Omental fat pad (tissue), 4 donors: ENCODE results near the gene HES3. TPM values are rescaled to one million over a fixed set of nuclear protein-coding genes. Genes with fewer than 3 reads are reported as not detected.

Source experiments
- ATAC-seq: fragments of 150-250 bp; one replicate; pipeline ENCODE4 v1.9.1; 2016; ENCODE audit warnings: mild to moderate bottlenecking, moderate library complexity; ENCODE audit not compliant: low FRiP score
- DNase-seq: peaks from one replicate; pipeline ENCODE4 v3.0.0-alpha.2; 2019; ENCODE audit warnings: low spot score
- total RNA-seq, 4 donors: library from RNA; depleted of rRNA; stranded (reverse); fragments of >200 nt; gene quantifications; one replicate each; pipeline ENCODE4 v1.1.0, GENCODE V29; 2016
- TF ChIP-seq, protein P1 (sequence below), 3 donors: fragments of 450-650 bp; IDR thresholded peaks; one replicate each; pipeline ENCODE4 v1.5.1; 2016 to 2017; ENCODE audit warnings: antibody characterized with exemption in 3 of 3, mild to moderate bottlenecking in 3 of 3, moderate library complexity in 2 of 3

The HES3 gene
- total RNA-seq, 4 donors from 2014 or later: not detected

DNA sequence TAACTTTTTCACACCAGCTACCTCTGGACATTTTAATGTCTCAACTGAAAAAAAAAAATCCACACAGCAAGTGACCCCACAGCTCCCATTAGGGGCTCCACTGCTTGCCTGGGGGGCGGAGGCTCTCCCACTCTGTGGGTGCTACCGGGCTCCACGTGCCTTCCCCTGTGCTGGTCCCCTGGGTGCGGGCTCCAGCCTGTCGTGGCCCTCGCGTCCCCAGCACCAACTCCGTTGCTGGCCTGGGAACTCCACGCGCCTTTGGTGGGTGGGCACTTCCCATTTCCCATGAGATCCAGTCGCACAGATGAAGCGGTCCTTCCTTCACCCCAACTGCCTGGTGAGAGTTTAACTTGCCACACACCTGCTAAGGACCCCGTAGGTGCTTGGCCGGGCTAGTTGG is 44.0 kb downstream of the HES3 start:
- ATAC-seq: no peak
- DNase-seq: no peak
- TF ChIP-seq, protein P1, sequence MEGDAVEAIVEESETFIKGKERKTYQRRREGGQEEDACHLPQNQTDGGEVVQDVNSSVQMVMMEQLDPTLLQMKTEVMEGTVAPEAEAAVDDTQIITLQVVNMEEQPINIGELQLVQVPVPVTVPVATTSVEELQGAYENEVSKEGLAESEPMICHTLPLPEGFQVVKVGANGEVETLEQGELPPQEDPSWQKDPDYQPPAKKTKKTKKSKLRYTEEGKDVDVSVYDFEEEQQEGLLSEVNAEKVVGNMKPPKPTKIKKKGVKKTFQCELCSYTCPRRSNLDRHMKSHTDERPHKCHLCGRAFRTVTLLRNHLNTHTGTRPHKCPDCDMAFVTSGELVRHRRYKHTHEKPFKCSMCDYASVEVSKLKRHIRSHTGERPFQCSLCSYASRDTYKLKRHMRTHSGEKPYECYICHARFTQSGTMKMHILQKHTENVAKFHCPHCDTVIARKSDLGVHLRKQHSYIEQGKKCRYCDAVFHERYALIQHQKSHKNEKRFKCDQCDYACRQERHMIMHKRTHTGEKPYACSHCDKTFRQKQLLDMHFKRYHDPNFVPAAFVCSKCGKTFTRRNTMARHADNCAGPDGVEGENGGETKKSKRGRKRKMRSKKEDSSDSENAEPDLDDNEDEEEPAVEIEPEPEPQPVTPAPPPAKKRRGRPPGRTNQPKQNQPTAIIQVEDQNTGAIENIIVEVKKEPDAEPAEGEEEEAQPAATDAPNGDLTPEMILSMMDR (IDR thresholded peaks at IDR 0.05): no peak

GRCh38 chr1:6288665-6289064 is 44.7 kb downstream of the HES3 start:
- TF ChIP-seq, protein P1 (IDR thresholded peaks at IDR 0.05): no peak
- no peak for DNase-seq
- no peak for ATAC-seq

GRCh38 chr1:6292102-6292501 is 48.1 kb downstream of the HES3 start:
- TF ChIP-seq, protein P1 (IDR thresholded peaks at IDR 0.05): no peak
- no peak for ATAC-seq
- DNase-seq: no peak

DNA sequence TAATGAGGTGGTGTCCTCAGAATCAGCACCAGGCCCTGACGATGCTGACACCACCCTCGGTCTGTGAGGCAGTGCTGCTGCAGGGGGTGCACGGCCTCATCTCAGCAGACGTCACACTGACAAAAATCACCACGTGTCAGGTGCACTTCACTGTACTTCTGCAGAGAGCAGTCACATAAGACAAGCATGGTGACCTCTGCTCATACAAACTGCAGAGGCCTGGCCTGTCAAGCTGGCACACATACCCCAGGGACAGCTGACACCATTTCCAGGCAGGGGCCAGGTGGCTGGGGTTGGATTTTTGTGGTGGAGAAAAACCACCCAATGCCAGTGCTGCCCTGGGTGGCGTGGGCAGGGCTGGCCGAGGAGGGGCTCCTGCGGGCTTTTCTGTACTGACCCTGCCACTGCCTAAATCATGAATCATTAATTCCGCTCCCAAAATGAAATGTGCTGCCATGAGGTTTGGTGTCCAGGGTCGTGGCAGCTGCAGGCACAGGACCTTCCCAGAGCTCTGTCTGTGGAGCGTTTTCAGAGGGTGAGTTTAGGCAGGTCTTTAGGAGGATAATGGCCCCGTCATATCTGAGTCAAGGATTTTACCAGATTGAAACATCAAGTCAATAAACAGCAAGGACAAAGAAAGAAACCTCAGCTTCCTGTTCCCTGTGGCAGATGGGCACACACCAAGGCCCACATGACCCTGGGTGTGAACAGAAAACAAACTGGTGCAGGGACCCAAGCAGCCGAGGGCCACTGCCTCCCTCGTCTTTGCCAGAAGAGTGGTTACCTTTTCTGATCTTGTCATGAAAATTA is 50.3 kb downstream of the HES3 start:
- ATAC-seq: no peak
- TF ChIP-seq, protein P1 (IDR thresholded peaks at IDR 0.05): no peak
- DNase-seq: no peak

DNA sequence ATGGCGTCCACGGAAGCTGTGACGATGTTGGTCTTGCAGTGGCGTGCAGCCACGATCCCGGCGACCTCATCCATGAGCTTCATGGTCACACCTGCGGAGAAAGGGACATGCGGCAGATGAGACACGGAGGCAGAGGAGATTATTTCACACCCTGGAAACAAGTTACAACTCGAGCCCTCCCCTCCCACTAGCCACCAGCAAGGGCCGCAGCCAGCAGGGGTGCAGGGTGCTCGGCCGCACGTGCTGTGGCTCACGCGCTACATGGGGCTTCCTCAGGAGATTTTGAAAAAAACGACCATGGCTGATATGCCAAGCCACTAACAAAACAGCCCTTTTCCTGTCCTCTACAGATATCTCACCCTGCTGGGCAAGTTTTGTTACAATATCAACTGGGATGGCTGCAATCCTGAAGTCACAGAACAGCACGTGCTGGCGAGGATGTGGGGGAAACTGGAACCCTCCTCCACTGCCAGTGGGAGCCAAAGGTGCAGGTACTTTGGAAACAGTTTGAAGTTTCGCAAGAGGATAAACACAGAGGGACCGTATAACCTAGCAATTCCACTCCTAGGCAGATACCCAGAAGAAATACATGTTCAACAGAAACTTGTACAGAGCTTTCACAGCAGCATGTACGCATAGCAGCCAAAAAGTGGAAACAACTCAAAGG is 51.0 kb downstream of the HES3 start:
- no peak for DNase-seq
- ATAC-seq: no peak
- TF ChIP-seq, protein P1 (IDR thresholded peaks at IDR 0.05): no peak

Other genes with a start within 250 kb of the HES3 start
- gene KCNAB2, start 198.3 kb upstream of the HES3 start, total RNA-seq: 10 to 100 TPM in 3 of 4 donors, 1 to 10 TPM in 1; 9.9 to 42.2 (median 17.0) TPM
- under 1 TPM in 3 of 4 donors, not detected in 1; 0.19 to 0.24 (median 0.19) TPM for gene CHD5, start 63.9 kb upstream of the HES3 start, total RNA-seq
- 100 to 1,000 TPM; 164 to 205 (median 191) TPM for gene RPL22, start 44.6 kb upstream of the HES3 start, total RNA-seq
- gene RNF207, start 38.1 kb upstream of the HES3 start, total RNA-seq: 10 to 100 TPM in 2 of 4 donors, 1 to 10 TPM in 2; 5.2 to 48.2 (median 9.5) TPM
- gene ICMT, start 8.2 kb upstream of the HES3 start, total RNA-seq: 10 to 100 TPM; 47.7 to 70.2 (median 57.3) TPM
- gene GPR153, start 16.9 kb downstream of the HES3 start, total RNA-seq: 10 to 100 TPM; 10.9 to 19.8 (median 14.3) TPM
- 10 to 100 TPM in 2 of 4 donors, 1 to 10 TPM in 2; 7.4 to 16.7 (median 9.2) TPM for gene ACOT7, start 149.6 kb downstream of the HES3 start, total RNA-seq
- under 1 TPM in 1 of 4 donors, not detected in 3; 0.12 TPM for gene HES2, start 175.7 kb downstream of the HES3 start, total RNA-seq
- under 1 TPM in 1 of 4 donors, not detected in 3; 0.12 TPM for gene ESPN, start 180.6 kb downstream of the HES3 start, total RNA-seq
- 10 to 100 TPM in 1 of 4 donors, 1 to 10 TPM in 3; 4.4 to 25.5 (median 6.6) TPM for gene TNFRSF25, start 222.0 kb downstream of the HES3 start, total RNA-seq
- 10 to 100 TPM in 1 of 4 donors, 1 to 10 TPM in 3; 6.6 to 24.6 (median 7.9) TPM for gene PLEKHG5, start 247.5 kb downstream of the HES3 start, total RNA-seq